Neural progenitor cell (in vitro differentiated cells): ENCODE results near the gene MEF2B.

ENCODE experiments used
- CTCF ChIP-seq: fragments of 200-600 bp; sonication (generic); IDR thresholded peaks from 2 replicates; pipeline ENCODE4 v1.5.1; 2017; ENCODE audit warnings: antibody characterized with exemption, mild to moderate bottlenecking
- EZH2 ChIP-seq: fragments of 200-600 bp; sonication (generic); IDR thresholded peaks from 2 replicates; pipeline ENCODE4 v1.6.1; 2017; ENCODE audit warnings: antibody characterized with exemption, mild to moderate bottlenecking, moderate library complexity
- EZH2phosphoT487 ChIP-seq: fragments of 200-600 bp; sonication (generic); IDR thresholded peaks from 2 replicates; pipeline ENCODE4 v1.6.1; 2017; ENCODE audit warnings: antibody characterized with exemption

- TF ChIP-seq CTCF (no peak), EZH2phosphoT487 (no peak), EZH2 (no peak)
Observed at GRCh38 chr19:19192910-19193423, 22.9 kb upstream of the MEF2B start.
